HCT116 (cell line): ENCODE data around the gene NDUFV3. TPM values are rescaled to one million over a fixed set of nuclear protein-coding genes. Genes with fewer than 3 reads are reported as not detected.

Experiments
- ATAC-seq: fragments of 200-7000 bp; cut with Tn5 transposase; 2 replicates; pipeline ENCODE4 v1.9.1; 2020; ENCODE audit warnings: mild to moderate bottlenecking, moderate library complexity
- BruUV-seq: library from RNA; stranded (reverse); fragments of 400-500 nt; replicated peaks from 2 replicates; lab custom pipeline; 2021; lab: Mats Ljungman, UMichigan
- CTCF ChIA-PET: fragments of 300-600 bp; sonication (Branson Sonifier 250); formaldehyde crosslinking; loops from one replicate; lab custom pipeline; 2021; ENCODE audit warnings: antibody characterized with exemption; lab: Charles Lee
- POLR2A ChIA-PET: fragments of 300-600, 350-600 bp; sonication (Branson Sonifier 250); formaldehyde crosslinking; loops from one replicate; lab custom pipeline; 2021; ENCODE audit warnings: antibody characterized with exemption; lab: Charles Lee
- RAD21 ChIA-PET, 2 experiments: fragments of 300-600 bp; sonication (Branson Sonifier 250); formaldehyde crosslinking; loops; one replicate each; lab custom pipeline; 2023; ENCODE audit warnings: low total read pairs in 2 of 2; ENCODE audit not compliant: uncharacterized antibody in 2 of 2, unreplicated experiment in 2 of 2, low non-redundant PET in 1 of 2; lab: Charles Lee
- DNase-seq: peaks from one replicate; pipeline ENCODE4 v3.0.0-alpha.2; 2010; ENCODE audit warnings: low read depth, low spot score
- H2AFZ ChIP-seq: fragments of 200-600 bp; shearing (Covaris generic), sonication (generic); 2 replicates; pipeline ENCODE4 v1.6.1; 2017; ENCODE audit warnings: low read depth, mixed run types, mixed read lengths, antibody characterized with exemption, low read length; ENCODE audit not compliant: poor library complexity, severe bottlenecking
- H3K27ac ChIP-seq: 2 replicates; pipeline ENCODE4 v1.5.1; 2012; ENCODE audit warnings: low read depth, low read length
- H3K27me3 ChIP-seq: fragments of 200-600 bp; sonication (generic); 2 replicates; pipeline ENCODE4 v1.6.1; 2016; ENCODE audit warnings: mixed run types, low read length, mixed read lengths; ENCODE audit not compliant: insufficient read depth
- H3K36me3 ChIP-seq, 2 experiments: fragments of 200-500 bp in 1 of 2; fragments of 200-600 bp in 1 of 2; sonication (Bioruptor generic) in 1 of 2; sonication (generic) in 1 of 2; 2 replicates each; pipeline versions ENCODE4 v1.5.1 to v1.6.1; 2014 to 2016; ENCODE audit warnings: low read length in 2 of 2, inconsistent platforms in 1 of 2, mixed read lengths in 1 of 2, mixed run types in 1 of 2; ENCODE audit not compliant: insufficient read depth in 2 of 2, control insufficient read depth in 1 of 2
- H3K4me1 ChIP-seq, 2 experiments: fragments of 200-600 bp in 1 of 2; sonication (generic) in 1 of 2; 2 replicates each; pipeline versions ENCODE4 v1.5.1 to v1.6.1; 2012 to 2017; ENCODE audit warnings: low read length in 2 of 2, inconsistent platforms in 1 of 2, mild to moderate bottlenecking in 1 of 2, mixed read lengths in 1 of 2, mixed run types in 1 of 2, moderate library complexity in 1 of 2; ENCODE audit not compliant: insufficient read depth in 2 of 2, control insufficient read depth in 1 of 2
- H3K4me2 ChIP-seq: fragments of 200-600 bp; sonication (generic); 2 replicates; pipeline ENCODE4 v1.6.1; 2017; ENCODE audit warnings: mixed run types, low read length, mixed read lengths
- H3K4me3 ChIP-seq, 2 experiments: fragments of 200-600 bp in 1 of 2; sonication (generic) in 1 of 2; replicated peaks in 1 of 2; 2 replicates each; pipeline ENCODE4 v1.5.1; 2011 to 2016; ENCODE audit warnings: low read length in 2 of 2, control low read depth in 1 of 2, low read depth in 1 of 2, mild to moderate bottlenecking in 1 of 2, mixed read lengths in 1 of 2, mixed run types in 1 of 2
- H3K79me2 ChIP-seq: fragments of 200-600 bp; sonication (generic); 2 replicates; pipeline ENCODE4 v1.6.1; 2017; ENCODE audit warnings: mild to moderate bottlenecking, mixed run types, low read length, moderate library complexity, mixed read lengths; ENCODE audit not compliant: insufficient read depth
- H3K9ac ChIP-seq: fragments of 200-600 bp; sonication (generic); 2 replicates; pipeline ENCODE4 v1.6.1; 2016; ENCODE audit warnings: low read length, mixed read lengths
- H3K9me2 ChIP-seq: fragments of 200-600 bp; sonication (generic), shearing (Covaris generic); 2 replicates; pipeline ENCODE4 v1.6.1; 2017; ENCODE audit warnings: mixed run types, mild to moderate bottlenecking, moderate library complexity; ENCODE audit not compliant: insufficient read depth
- H3K9me3 ChIP-seq, 2 experiments: fragments of 200-500 bp in 1 of 2; fragments of 200-600 bp in 1 of 2; sonication (Bioruptor generic) in 1 of 2; sonication (generic) in 1 of 2; 2 replicates each; pipeline ENCODE4 v1.6.1; 2014 to 2017; ENCODE audit warnings: low read length in 2 of 2, mixed read lengths in 2 of 2, inconsistent platforms in 1 of 2, low read depth in 1 of 2, mild to moderate bottlenecking in 1 of 2, mixed run types in 1 of 2, moderate library complexity in 1 of 2; ENCODE audit not compliant: control insufficient read depth in 1 of 2, insufficient read depth in 1 of 2
- H4K20me1 ChIP-seq: fragments of 200-600 bp; sonication (generic), shearing (Covaris generic); 2 replicates; pipeline ENCODE4 v1.6.1; 2017; ENCODE audit warnings: mixed run types, mild to moderate bottlenecking, moderate library complexity; ENCODE audit not compliant: insufficient read depth
- CBX3 ChIP-seq: IDR thresholded peaks from 2 replicates; pipeline ENCODE4 v1.6.1; 2012; ENCODE audit warnings: low read depth
- EGR1 ChIP-seq: IDR thresholded peaks from 2 replicates; pipeline ENCODE4 v1.6.1; 2012; ENCODE audit warnings: low read depth
- EZH2 ChIP-seq: fragments of 200-600 bp; sonication (generic); IDR thresholded peaks from 2 replicates; pipeline ENCODE4 v1.6.1; 2017; ENCODE audit warnings: antibody characterized with exemption, mixed run types
- EZH2phosphoT487 ChIP-seq: fragments of 200-600 bp; IDR thresholded peaks from 2 replicates; pipeline ENCODE4 v1.6.1; 2018; ENCODE audit warnings: antibody characterized with exemption, borderline replicate concordance
- JUND ChIP-seq: IDR thresholded peaks from 2 replicates; pipeline ENCODE4 v1.6.1; 2012
- RAD21 ChIP-seq: IDR thresholded peaks from 2 replicates; pipeline ENCODE4 v1.6.1; 2012; ENCODE audit warnings: low read depth, mild to moderate bottlenecking
- YY1 ChIP-seq: IDR thresholded peaks from 2 replicates; pipeline ENCODE4 v1.6.1; 2011; ENCODE audit warnings: low read length, low read depth, moderate library complexity, mild to moderate bottlenecking; ENCODE audit not compliant: insufficient replicate concordance; ENCODE audit errors: extremely low read depth
- ZFX ChIP-seq: fragments of 450-650 bp; IDR thresholded peaks from 2 replicates; pipeline ENCODE4 v1.6.1; 2017
- ZNF274 ChIP-seq: fragments of 200-500 bp; sonication (Bioruptor generic); IDR thresholded peaks from 2 replicates; pipeline ENCODE4 v1.6.1; 2014; ENCODE audit warnings: mild to moderate bottlenecking, low read depth, low read length, inconsistent platforms
- intact Hi-C: fragments of 100-400 bp; cut with micrococcal nuclease; formaldehyde crosslinking; loops from 2 replicates; pipeline ENCODE4 v1.10.0; 2022
- total RNA-seq: library from RNA; stranded (reverse); gene quantifications from one replicate; pipeline ENCODE4 v1.2.1, GENCODE V29; 2021; ENCODE audit not compliant: unreplicated experiment
- TF ChIP-seq, protein P1 (sequence below): IDR thresholded peaks from 2 replicates; pipeline ENCODE4 v1.6.1; 2012; ENCODE audit warnings: low read depth
- TF ChIP-seq, protein P2 (sequence below): IDR thresholded peaks from 2 replicates; pipeline ENCODE4 v1.6.1; 2012
- TF ChIP-seq, protein P3 (sequence below): IDR thresholded peaks from 2 replicates; pipeline ENCODE4 v1.6.1; 2011; ENCODE audit warnings: mild to moderate bottlenecking, low read length, moderate library complexity; ENCODE audit not compliant: insufficient replicate concordance; ENCODE audit errors: extremely low read depth

NDUFV3 gene
- total RNA-seq, 1 experiment from 2014 or later: 35.2 TPM

DNA sequence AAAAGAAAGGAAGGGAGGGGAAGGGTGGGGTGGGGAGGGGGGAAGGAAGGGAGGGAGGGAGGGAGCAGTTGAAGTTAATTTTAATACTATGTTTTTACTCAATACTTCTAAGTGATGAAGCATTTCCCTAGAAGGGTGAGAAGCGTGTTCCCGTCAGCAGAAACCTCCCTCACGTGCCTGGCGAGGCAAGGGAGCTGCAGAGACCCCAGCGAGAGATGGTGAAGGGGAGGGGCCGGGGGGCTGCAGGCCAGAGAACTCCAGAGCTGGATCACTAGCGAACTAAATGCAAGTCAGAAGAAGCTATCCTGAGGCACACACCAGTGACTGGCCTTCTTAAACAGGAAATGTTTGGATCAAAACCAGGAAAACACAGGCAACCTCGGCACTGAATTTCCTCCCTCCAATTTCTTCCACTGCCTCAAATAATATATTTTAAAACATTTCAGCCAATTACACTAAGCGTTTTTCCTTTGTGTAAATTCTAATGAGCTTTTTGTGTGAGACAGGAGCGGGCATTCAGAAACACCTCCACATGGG is 31.7 kb upstream of the NDUFV3 start:
- Histone ChIP-seq H3K9ac (no peak overlapping the region), H3K4me3 (no peak overlapping the region), H2AFZ (no peak overlapping the region), H3K79me2 (peaks cover 99% of the 10 kb centered on the region), H3K27ac (no peak overlapping the region), H3K27me3 (no peaks in the 10 kb centered on the region), H3K4me1 (no peaks in the 10 kb centered on the region), H3K36me3 (peaks cover 39 to 72% of the 10 kb centered on the region in 2 experiments), H4K20me1 (no peaks in the 10 kb centered on the region; the same call in 1 of the 2 replicates), H3K4me2 (no peak overlapping the region), H3K9me3 (no peaks in the 10 kb centered on the region), H3K9me2 (no peaks in the 10 kb centered on the region)
- ChIA-PET CTCF (no interaction called here), POLR2A (no interaction called here), RAD21 (no interaction called here)
- TF ChIP-seq EZH2 (no peak), EGR1 (no peak), JUND (no peak), ZFX (no peak), EZH2phosphoT487 (no peak), YY1 (no peak), CBX3 (no peak), RAD21 (no peak), ZNF274 (no peak)
- TF ChIP-seq, protein P1, sequence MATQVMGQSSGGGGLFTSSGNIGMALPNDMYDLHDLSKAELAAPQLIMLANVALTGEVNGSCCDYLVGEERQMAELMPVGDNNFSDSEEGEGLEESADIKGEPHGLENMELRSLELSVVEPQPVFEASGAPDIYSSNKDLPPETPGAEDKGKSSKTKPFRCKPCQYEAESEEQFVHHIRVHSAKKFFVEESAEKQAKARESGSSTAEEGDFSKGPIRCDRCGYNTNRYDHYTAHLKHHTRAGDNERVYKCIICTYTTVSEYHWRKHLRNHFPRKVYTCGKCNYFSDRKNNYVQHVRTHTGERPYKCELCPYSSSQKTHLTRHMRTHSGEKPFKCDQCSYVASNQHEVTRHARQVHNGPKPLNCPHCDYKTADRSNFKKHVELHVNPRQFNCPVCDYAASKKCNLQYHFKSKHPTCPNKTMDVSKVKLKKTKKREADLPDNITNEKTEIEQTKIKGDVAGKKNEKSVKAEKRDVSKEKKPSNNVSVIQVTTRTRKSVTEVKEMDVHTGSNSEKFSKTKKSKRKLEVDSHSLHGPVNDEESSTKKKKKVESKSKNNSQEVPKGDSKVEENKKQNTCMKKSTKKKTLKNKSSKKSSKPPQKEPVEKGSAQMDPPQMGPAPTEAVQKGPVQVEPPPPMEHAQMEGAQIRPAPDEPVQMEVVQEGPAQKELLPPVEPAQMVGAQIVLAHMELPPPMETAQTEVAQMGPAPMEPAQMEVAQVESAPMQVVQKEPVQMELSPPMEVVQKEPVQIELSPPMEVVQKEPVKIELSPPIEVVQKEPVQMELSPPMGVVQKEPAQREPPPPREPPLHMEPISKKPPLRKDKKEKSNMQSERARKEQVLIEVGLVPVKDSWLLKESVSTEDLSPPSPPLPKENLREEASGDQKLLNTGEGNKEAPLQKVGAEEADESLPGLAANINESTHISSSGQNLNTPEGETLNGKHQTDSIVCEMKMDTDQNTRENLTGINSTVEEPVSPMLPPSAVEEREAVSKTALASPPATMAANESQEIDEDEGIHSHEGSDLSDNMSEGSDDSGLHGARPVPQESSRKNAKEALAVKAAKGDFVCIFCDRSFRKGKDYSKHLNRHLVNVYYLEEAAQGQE: no peak
- TF ChIP-seq, protein P2, sequence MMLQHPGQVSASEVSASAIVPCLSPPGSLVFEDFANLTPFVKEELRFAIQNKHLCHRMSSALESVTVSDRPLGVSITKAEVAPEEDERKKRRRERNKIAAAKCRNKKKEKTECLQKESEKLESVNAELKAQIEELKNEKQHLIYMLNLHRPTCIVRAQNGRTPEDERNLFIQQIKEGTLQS: no peak
- TF ChIP-seq, protein P3, sequence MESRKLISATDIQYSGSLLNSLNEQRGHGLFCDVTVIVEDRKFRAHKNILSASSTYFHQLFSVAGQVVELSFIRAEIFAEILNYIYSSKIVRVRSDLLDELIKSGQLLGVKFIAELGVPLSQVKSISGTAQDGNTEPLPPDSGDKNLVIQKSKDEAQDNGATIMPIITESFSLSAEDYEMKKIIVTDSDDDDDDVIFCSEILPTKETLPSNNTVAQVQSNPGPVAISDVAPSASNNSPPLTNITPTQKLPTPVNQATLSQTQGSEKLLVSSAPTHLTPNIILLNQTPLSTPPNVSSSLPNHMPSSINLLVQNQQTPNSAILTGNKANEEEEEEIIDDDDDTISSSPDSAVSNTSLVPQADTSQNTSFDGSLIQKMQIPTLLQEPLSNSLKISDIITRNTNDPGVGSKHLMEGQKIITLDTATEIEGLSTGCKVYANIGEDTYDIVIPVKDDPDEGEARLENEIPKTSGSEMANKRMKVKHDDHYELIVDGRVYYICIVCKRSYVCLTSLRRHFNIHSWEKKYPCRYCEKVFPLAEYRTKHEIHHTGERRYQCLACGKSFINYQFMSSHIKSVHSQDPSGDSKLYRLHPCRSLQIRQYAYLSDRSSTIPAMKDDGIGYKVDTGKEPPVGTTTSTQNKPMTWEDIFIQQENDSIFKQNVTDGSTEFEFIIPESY: no peak
- intact Hi-C loops: loop anchor here (10.0 kb wide), 1 partner anchor 977 kb away; no protein-coding TSS in a partner anchor
- BruUV-seq: no TSS peak
- DNase-seq: no peak
- no peak for ATAC-seq
